ENCODE results near the gene SNX11. TPM values are rescaled to one million over a fixed set of nuclear protein-coding genes. Genes with fewer than 3 reads are reported as not detected.

Gene SNX11
- total RNA-seq, 1 experiment from 2014 or later, result 26.8 TPM

- Histone ChIP-seq H4K20me1 (ENCODE audit: insufficient read depth) (no peaks in the 10 kb centered on the region), H3K9me2 (ENCODE audit: insufficient read depth) (no peaks in the 10 kb centered on the region), H3K79me2 (ENCODE audit: insufficient read depth, low read length) (no peaks in the 10 kb centered on the region), H3K9ac (ENCODE audit: low read length) (no peak overlapping the region), H2AFZ (ENCODE audit: low read depth, low read length, poor library complexity, severe bottlenecking) (peak overlapping the region; percentile 65), H3K27me3 (ENCODE audit: insufficient read depth, low read length) (peaks cover 25% of the 10 kb centered on the region; the same call in 1 of the 2 replicates), H3K36me3 (ENCODE audit: control insufficient read depth in 1 of 2, insufficient read depth in 2 of 2, low read length in 2 of 2) (no peaks in the 10 kb centered on the region), H3K27ac (ENCODE audit: low read depth, low read length) (no peak overlapping the region), H3K4me3 (replicated peaks in 1 of 2; ENCODE audit: low read depth in 1 of 2, low read length in 2 of 2) (no peak overlapping the region), H3K4me2 (ENCODE audit: low read length) (no peak overlapping the region), H3K4me1 (ENCODE audit: control insufficient read depth in 1 of 2, insufficient read depth in 2 of 2, low read length in 2 of 2) (peaks cover 3 to 6% of the 10 kb centered on the region in 2 experiments; a peak in 3 of 4 replicates), H3K9me3 (ENCODE audit: control insufficient read depth in 1 of 2, insufficient read depth in 1 of 2, low read depth in 1 of 2, low read length in 2 of 2) (no peaks in the 10 kb centered on the region)
- ChIA-PET CTCF (interaction anchor here (0.7 to 2.0 kb wide), 10 partner anchors 9 to 725 kb away, joined by 3 to 7 read pairs (median 3); no protein-coding TSS in a partner anchor), POLR2A (no interaction called here), RAD21 (ENCODE audit: low non-redundant PET in 1 of 2, low total read pairs in 2 of 2, uncharacterized antibody in 2 of 2, unreplicated experiment in 2 of 2) (interaction anchor here in 1 of 2 experiments (1.0 kb wide), 1 partner anchor 61 kb away, joined by 4 read pairs; no protein-coding TSS in a partner anchor)
- no TSS peak for BruUV-seq (replicated peaks)
- intact Hi-C loops (cut with micrococcal nuclease), result loop anchor here (1.0 to 10.0 kb wide), 3 partner anchors 464 to 721 kb away; no protein-coding TSS in a partner anchor
- TF ChIP-seq CBX3 (IDR thresholded peaks at IDR 0.05; ENCODE audit: low read depth) (no peak), CTCF (IDR thresholded peaks at IDR 0.05 in 2 of 3, conservative IDR thresholded peaks at IDR 0.05 in 1 of 3; ENCODE audit: borderline replicate concordance in 1 of 3, insufficient read depth in 1 of 3, low read depth in 2 of 3, low read length in 2 of 3) (peak; percentile 80 to 87 (median 83)), ELF1 (IDR thresholded peaks at IDR 0.05; ENCODE audit: borderline replicate concordance, low read depth) (no peak), RAD21 (IDR thresholded peaks at IDR 0.05; ENCODE audit: low read depth) (peak; percentile 86), YY1 (IDR thresholded peaks at IDR 0.05; ENCODE audit: extremely low read depth, insufficient replicate concordance, low read depth, low read length) (peak; percentile 34)
- peak; percentile 95 for ATAC-seq
- DNase-seq (ENCODE audit: low read depth, low spot score), result peak; percentile 45
Observed at GRCh38 chr17:48153691-48154358, 46.3 kb downstream of the SNX11 start.
